A549 (cell line): ENCODE results near the gene RYR3.

Experiments used
- MAX ChIP-seq: IDR thresholded peaks from 2 replicates; pipeline ENCODE4 v1.6.1; 2012
- MYC ChIP-seq: IDR thresholded peaks from 2 replicates; pipeline ENCODE4 v1.6.1; 2012; ENCODE audit warnings: mild to moderate bottlenecking, inconsistent platforms, low read length, improper control_type of control experiment, borderline replicate concordance

- no peak for TF ChIP-seq MYC
- TF ChIP-seq MAX, result no peak
These were observed 313.7 kb downstream of the RYR3 start for GRCh38 chr15:33624439-33624838.
